ENCODE measurements around the gene SMAD7.
A peak's percentile ranks its signal among the peaks of the same experiment; 100 is the strongest.

Gene SMAD7

DNA sequence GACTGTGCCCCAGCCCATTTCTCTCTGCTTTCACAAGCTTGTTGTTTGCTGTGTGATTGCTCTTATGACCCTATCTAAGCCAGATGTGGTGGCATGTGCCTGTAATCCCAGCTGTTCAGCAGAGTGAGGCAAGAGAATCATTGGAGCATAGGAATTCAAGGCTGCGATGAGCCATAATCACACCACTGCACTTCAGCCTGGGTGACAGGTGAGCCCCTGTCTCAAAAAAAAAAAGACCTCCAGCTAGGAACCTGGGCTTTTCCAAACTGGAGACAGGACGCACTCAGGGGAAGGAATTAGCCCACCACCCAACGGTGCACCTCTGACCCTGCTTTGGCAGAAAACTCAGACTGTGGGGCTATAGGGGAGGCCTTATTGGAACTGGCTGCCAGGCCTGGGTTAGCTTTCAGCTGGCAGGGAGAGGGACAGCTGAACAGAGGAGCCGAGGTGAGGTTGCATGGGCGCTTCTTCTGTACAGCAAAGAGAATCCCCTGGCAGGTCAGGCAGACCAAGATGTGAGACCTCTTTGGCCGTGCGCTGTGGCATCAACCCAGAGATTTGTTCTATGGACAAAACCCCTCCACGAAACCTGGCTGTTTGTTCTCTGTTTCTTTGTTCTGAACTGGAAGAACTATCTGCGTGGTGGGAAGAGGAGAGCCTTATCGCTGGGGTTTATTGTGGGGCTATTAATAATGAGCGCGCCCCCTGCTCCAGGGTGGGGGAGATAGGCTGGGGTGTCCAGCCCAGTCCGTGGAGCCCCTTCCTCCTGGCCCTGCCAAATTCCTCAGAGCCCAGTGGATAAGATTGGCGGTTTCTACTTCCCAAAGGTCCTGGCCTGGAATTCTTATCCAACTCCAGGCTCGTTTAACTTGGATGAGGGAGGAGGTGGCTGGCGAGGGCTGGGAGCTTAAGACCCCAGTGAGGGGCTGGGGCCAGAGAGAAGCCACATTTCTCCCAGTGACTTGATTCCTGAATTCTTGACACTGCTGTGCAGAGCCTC lies 38.8 kb upstream of the SMAD7 start:
- Histone ChIP-seq H3K4me1 (peaks cover 29 to 47% (median 42%) of the 10 kb centered on the region in 10 experiments), H3K9me3 (replicated peaks in 1 of 11) (no peaks in the 10 kb centered on the region), H4K20me1 (no peaks in the 10 kb centered on the region), H3K27ac (no peak overlapping the region), H3K4me3 (no peak overlapping the region), H3K27me3 (no peaks in the 10 kb centered on the region), H3K36me3 (no peaks in the 10 kb centered on the region), H3K4me2 (peak overlapping the region in 6 of 11 experiments; percentile 5 to 82 (median 42); a peak in 5 of 22 replicates), H3K9ac (no peak overlapping the region)
- no peak for TF ChIP-seq Cebpa-rat (IDR thresholded peaks at IDR 0.05)

DNA sequence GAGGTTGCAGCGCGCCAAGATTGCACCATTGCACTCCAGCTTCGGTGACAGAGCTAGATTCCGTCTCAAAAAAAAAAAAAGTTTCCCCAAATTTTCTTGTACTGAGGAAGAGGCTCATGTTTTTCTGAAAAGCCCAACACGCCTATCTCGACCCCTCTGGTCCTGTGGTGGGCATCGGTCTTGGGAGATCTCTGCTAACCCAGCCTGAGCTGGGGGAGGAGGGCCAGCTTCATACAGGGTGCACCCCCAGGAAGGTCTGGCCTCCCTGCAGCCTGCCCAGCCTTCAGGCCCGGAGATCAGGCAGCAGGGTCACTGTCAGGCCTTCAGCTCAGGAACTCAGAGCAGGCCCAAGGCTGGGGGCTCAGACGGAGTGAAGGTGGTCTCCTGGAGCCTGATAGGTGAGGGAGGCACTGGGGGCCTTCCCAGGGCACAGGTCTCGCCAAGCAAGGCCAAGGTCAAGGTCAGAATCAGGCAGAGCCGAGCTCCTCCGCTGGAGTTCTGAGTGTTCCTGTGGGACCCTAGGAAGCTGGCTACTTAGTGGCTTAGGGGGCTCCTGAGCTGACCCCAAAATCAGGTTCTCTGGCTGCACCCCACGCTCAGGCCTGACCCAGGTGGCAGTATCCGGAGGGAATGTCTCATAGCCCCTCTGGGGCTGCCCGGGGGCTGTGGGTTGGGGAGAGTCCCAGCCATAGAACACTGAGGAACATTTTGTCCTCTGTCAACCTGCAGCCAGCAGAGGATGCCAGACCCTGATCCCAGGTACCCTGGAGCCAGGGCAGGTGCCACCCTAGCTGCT lies 37.9 kb upstream of the SMAD7 start:
- Histone ChIP-seq H3K4me1 (peaks cover 26 to 45% (median 39%) of the 10 kb centered on the region in 10 experiments), H3K4me2 (peak overlapping the region in 2 of 11 experiments; percentile 5 to 10; a peak in 2 of 22 replicates), H4K20me1 (no peaks in the 10 kb centered on the region), H3K27me3 (no peaks in the 10 kb centered on the region), H3K9ac (no peak overlapping the region), H3K27ac (0 out of 22 replicates have a peak overlapping the region, but pooled peaks of 1 of the 11 experiments have one; percentile 2), H3K9me3 (replicated peaks in 1 of 11) (no peaks in the 10 kb centered on the region), H3K4me3 (no peak overlapping the region), H3K36me3 (no peaks in the 10 kb centered on the region)
- TF ChIP-seq Cebpa-rat (IDR thresholded peaks at IDR 0.05): no peak

DNA sequence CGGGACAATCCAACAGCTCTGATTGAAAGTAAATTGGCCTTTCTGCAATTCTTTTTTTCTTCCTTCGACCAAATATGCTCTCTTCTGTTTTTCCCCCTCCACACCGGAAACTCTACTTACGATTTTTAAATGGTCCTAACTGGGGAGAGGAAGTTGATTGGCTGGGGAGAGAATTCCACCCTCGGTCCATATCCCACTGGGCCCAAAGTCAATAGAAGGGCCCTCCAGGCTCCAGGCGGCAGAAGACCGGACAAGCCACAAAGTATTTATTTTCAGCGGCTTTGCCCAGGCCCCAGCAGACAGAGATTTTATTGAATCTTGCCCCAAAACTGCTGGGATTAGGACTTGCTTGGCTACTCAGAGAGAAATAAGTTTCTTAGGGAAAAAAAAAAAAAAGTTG lies 37.1 kb upstream of the SMAD7 start:
- no peak overlapping the region for H3K4me3 ChIP-seq
- H3K9ac ChIP-seq: no peak overlapping the region
- peaks cover 26 to 45% (median 39%) of the 10 kb centered on the region in 10 experiments for H3K4me1 ChIP-seq
- no peaks in the 10 kb centered on the region for H4K20me1 ChIP-seq
- no peak for TF ChIP-seq Cebpa-rat (IDR thresholded peaks at IDR 0.05)
- H3K4me2 ChIP-seq: no peak overlapping the region
- H3K36me3 ChIP-seq: no peaks in the 10 kb centered on the region
- no peaks in the 10 kb centered on the region for H3K9me3 ChIP-seq (replicated peaks in 1 of 11)
- no peaks in the 10 kb centered on the region for H3K27me3 ChIP-seq
- H3K27ac ChIP-seq: no peak overlapping the region

DNA sequence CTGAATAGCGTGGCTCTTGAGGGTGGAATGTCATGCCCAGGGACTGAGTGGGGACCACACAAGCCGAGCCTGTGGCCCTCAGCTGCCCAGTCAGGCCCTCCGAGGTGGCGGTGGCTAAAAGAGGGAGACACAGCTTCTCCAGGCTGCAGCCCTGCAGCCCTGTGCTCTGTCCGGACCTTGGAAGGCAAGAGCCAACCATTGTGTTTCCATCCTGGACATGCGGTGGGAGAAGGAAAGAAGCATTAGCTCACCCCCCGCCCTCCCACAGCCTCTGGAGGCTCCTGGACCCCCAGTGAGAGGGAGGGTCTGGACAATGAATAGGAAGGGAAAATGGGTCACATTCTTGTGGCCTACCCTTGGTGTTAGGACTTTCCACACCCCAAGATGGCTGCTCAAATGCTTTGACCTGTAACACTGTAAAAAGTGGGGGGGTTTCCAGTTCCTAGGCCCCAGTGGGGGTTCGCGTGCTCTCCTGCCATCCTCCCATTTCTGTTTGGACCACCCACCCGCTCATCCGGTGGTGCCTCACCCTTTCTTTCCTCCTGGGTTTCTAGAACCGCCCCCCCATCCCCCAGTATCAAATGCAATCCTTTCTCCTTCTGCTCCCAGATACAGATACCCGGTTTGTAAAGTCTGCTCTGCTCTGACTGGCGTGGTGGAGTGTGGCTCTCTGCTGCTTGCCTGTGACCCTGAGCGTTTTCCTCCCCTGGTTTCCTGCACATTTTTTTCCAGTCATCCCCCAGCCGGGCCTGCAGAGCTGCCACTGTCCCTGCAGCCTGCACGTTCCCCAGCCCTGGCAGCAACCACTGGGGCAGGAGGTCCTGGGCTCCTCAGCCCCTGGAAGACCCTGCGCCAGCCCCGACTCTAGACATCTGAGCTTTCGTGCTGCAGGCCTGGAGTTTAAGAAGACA lies 36.3 kb upstream of the SMAD7 start:
- H3K36me3 ChIP-seq: no peaks in the 10 kb centered on the region
- H3K9ac ChIP-seq: no peak overlapping the region
- no peaks in the 10 kb centered on the region for H3K27me3 ChIP-seq
- H3K9me3 ChIP-seq (replicated peaks in 1 of 11): no peaks in the 10 kb centered on the region
- no peak for TF ChIP-seq Cebpa-rat (IDR thresholded peaks at IDR 0.05)
- peak overlapping the region in 3 of 11 experiments; percentile 6 to 10 (median 7); a peak in 1 of 22 replicates for H3K4me2 ChIP-seq
- no peak overlapping the region for H3K4me3 ChIP-seq
- no peak overlapping the region for H3K27ac ChIP-seq
- peaks cover 26 to 44% (median 38%) of the 10 kb centered on the region in 10 experiments for H3K4me1 ChIP-seq
- H4K20me1 ChIP-seq: no peaks in the 10 kb centered on the region

DNA sequence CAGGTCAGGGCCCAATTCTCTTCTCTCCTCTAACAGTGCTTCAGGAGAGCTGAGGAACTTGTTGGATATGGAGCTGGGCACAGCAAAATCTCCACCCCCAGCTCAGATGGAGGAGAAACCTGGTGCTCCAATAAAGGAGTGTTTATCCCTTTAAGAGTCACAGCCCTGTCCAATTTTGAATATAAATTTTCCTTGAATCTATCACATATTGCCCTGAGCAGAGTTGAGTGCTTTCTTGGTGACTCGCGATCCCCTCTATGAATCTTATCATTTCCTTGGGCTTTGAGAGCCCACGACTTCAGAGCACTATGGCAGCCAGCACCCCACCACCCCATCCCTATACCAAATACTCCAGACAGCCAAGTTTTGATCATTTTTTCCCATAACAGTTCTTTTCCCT lies 34.4 kb upstream of the SMAD7 start:
- H3K9me3 ChIP-seq (replicated peaks in 1 of 11): no peaks in the 10 kb centered on the region
- no peak overlapping the region for H3K4me2 ChIP-seq
- no peaks in the 10 kb centered on the region for H3K27me3 ChIP-seq
- H3K4me3 ChIP-seq: no peak overlapping the region
- no peak overlapping the region for H3K9ac ChIP-seq
- H3K4me1 ChIP-seq: peaks cover 22 to 42% (median 28%) of the 10 kb centered on the region in 10 experiments
- no peaks in the 10 kb centered on the region for H3K36me3 ChIP-seq
- H4K20me1 ChIP-seq: no peaks in the 10 kb centered on the region
- no peak for TF ChIP-seq Cebpa-rat (IDR thresholded peaks at IDR 0.05)
- H3K27ac ChIP-seq: no peak overlapping the region

DNA sequence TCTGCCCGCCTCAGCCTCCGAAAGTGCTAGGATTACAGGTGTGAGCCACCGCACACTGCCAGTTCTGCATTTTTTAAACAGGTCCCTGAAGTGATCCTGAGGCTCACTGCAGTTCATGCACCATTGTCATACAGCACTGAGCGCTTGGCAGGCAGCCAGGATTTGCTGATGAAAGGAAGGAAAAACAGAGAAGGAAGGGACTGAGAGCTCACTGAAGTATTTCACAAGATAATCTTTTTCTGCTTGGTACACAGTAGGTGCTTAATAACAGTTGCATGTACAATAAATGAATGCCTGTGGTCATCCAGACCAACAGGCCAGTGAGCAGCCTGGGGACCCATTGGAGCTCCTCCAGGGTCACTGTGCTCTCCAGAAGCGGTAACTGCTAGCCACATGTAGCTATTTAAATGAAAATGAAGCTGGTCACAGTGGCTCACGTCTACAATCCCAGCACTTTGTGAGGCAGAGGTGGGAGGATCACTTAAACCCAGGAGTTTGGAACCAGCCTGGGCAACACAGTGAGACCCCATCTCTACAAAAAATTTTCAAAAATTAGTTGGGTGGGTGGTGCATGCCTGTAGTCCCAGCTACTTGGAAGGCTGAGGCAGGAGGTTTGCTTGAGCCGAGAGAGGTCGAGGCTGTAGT lies 33.1 kb upstream of the SMAD7 start:
- Histone ChIP-seq H3K4me1 (peaks cover 22 to 49% (median 36%) of the 10 kb centered on the region in 10 experiments), H3K9ac (no peak overlapping the region), H3K4me2 (peak overlapping the region; percentile 28 to 71 (median 52)), H4K20me1 (no peaks in the 10 kb centered on the region), H3K9me3 (replicated peaks in 1 of 11) (no peaks in the 10 kb centered on the region), H3K4me3 (no peak overlapping the region), H3K27me3 (no peaks in the 10 kb centered on the region), H3K27ac (no peak overlapping the region; a peak in 1 of 22 replicates), H3K36me3 (no peaks in the 10 kb centered on the region)
- TF ChIP-seq Cebpa-rat (IDR thresholded peaks at IDR 0.05): no peak

DNA sequence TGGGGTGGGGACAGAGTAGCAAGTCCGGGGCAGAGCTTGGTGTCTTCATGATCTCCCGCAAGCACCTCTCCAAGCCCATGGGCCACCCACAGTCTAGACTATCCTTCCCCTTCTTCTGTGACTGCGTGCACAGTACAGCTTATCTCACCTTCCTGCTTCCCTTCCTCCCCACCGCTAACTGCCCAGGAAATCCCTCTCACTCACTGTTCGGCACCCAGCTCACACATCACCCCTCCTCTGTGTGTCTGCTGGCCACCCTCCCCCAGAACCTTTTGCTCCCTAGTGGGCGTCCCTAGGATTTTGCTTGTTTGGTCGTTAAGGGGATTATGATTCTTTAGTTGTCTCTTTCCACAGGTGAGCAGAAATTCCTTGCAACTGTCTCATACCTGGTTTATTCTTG lies 31.5 kb upstream of the SMAD7 start:
- H3K9ac ChIP-seq: no peak overlapping the region
- H3K36me3 ChIP-seq: no peaks in the 10 kb centered on the region
- no peak overlapping the region for H3K4me3 ChIP-seq
- H4K20me1 ChIP-seq: no peaks in the 10 kb centered on the region
- H3K27ac ChIP-seq: no peak overlapping the region
- H3K4me1 ChIP-seq: peaks cover 22 to 42% (median 36%) of the 10 kb centered on the region in 10 experiments
- TF ChIP-seq Cebpa-rat (IDR thresholded peaks at IDR 0.05): no peak
- H3K9me3 ChIP-seq (replicated peaks in 1 of 11): no peaks in the 10 kb centered on the region
- H3K4me2 ChIP-seq: peak overlapping the region; percentile 23 to 71 (median 49); a peak in 19 of 22 replicates
- H3K27me3 ChIP-seq: peaks cover 7 to 11% (median 8%) of the 10 kb centered on the region in 11 experiments

Measured in BLaER1 treated with 17β-estradiol and CSF1 and Interleukin-3, amounts not matched to agents 10 nM and 100 nM (cell line).